ENCODE data around the gene SLC25A25. TPM values are rescaled to one million over a fixed set of nuclear protein-coding genes. Genes with fewer than 3 reads are reported as not detected.

The SLC25A25 gene
- total and polyA plus RNA-seq, 10 donors, result 6.2 to 44.7 (median 23.0) TPM

DNA sequence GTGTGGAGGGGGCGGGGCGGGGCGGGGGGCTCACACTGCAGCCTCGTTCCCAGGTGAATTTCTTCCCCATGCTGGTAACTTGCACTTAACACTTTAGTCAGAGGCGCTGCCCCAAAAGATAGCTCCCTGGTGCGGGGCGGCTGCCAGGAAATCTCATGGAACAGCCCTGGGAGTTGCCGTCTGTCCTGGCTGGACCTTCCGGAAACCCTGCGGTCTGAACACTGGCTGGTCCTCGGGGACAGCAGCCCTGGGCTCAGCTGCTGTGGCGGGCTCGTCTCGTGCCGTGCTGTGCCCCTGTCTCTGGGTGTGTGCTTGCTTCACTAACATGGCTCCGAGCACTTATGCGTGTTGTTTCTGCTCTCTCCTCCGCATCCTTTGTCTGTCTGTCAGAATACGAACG, 33.7 kb downstream of the SLC25A25 start:
- peaks cover 6 to 73% (median 57%) of the 10 kb centered on the region in 6 donors for H3K36me3 ChIP-seq
- intact Hi-C loops (cut with DNase I; ENCODE audit: low total_unique reads), result no loop called here
- peak; percentile 78 for DNase-seq

DNA sequence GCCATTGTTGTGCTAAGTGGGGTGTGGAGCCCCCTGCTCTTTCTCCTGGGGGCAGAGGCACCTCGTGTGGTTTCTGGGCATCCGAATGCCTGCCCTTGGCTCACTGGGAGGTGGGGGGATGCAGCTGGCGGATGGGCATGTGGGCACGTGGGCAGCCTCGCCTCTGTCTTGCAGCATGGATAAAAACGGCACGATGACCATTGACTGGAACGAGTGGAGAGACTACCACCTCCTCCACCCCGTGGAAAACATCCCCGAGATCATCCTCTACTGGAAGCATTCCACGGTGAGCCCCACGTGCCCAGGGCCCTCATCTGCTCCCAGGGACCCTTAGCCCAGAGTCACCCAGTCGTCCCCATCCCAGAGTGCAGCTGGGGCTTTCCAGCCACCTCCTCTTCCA, 34.2 kb downstream of the SLC25A25 start:
- intact Hi-C loops (cut with DNase I; ENCODE audit: low total_unique reads), result no loop called here
- TF ChIP-seq, protein P1, sequence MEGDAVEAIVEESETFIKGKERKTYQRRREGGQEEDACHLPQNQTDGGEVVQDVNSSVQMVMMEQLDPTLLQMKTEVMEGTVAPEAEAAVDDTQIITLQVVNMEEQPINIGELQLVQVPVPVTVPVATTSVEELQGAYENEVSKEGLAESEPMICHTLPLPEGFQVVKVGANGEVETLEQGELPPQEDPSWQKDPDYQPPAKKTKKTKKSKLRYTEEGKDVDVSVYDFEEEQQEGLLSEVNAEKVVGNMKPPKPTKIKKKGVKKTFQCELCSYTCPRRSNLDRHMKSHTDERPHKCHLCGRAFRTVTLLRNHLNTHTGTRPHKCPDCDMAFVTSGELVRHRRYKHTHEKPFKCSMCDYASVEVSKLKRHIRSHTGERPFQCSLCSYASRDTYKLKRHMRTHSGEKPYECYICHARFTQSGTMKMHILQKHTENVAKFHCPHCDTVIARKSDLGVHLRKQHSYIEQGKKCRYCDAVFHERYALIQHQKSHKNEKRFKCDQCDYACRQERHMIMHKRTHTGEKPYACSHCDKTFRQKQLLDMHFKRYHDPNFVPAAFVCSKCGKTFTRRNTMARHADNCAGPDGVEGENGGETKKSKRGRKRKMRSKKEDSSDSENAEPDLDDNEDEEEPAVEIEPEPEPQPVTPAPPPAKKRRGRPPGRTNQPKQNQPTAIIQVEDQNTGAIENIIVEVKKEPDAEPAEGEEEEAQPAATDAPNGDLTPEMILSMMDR (IDR thresholded peaks at IDR 0.05 in 8 of 11, conservative IDR thresholded peaks at IDR 0.05 in 3 of 11), result no peak
- TF ChIP-seq POLR2A (IDR thresholded peaks at IDR 0.05) (no peak), POLR2AphosphoS5 (IDR thresholded peaks at IDR 0.05) (no peak)
- DNase-seq, result no peak
- Histone ChIP-seq H3K9me3 (no peaks in the 10 kb centered on the region), H3K27ac (peak overlapping the region in 5 of 8 donors; percentile 30 to 91 (median 89)), H3K4me3 (peak overlapping the region in 1 of 8 donors; percentile 21), H3K4me1 (peaks cover 39 to 90% (median 78%) of the 10 kb centered on the region in 6 donors), H3K27me3 (replicated peaks in 1 of 7) (no peaks in the 10 kb centered on the region), H3K36me3 (peaks cover 6 to 78% (median 62%) of the 10 kb centered on the region in 6 donors)
- 78 to 93% (median 84%) methylated on average over 13 of the region's 13 CpGs for WGBS, 5 donors

More for the DNA sequence above, 33.7 kb downstream of the SLC25A25 start:
- TF ChIP-seq, protein P1 (IDR thresholded peaks at IDR 0.05 in 8 of 11, conservative IDR thresholded peaks at IDR 0.05 in 3 of 11), result no peak
- TF ChIP-seq POLR2A (IDR thresholded peaks at IDR 0.05) (no peak), POLR2AphosphoS5 (IDR thresholded peaks at IDR 0.05) (peak in 2 of 3 donors; percentile 66 to 72)
- H3K4me3 ChIP-seq, result peak overlapping the region in 1 of 8 donors; percentile 21
- H3K9me3 ChIP-seq, result no peaks in the 10 kb centered on the region
- 76 to 89% (median 79%) methylated on average over 20 of the region's 20 CpGs for WGBS, 5 donors
- H3K27ac ChIP-seq, result peak overlapping the region in 5 of 8 donors; percentile 86 to 91 (median 89)
- H3K27me3 ChIP-seq (replicated peaks in 1 of 7), result no peaks in the 10 kb centered on the region
- H3K4me1 ChIP-seq, result peaks cover 40 to 94% (median 81%) of the 10 kb centered on the region in 6 donors

DNA sequence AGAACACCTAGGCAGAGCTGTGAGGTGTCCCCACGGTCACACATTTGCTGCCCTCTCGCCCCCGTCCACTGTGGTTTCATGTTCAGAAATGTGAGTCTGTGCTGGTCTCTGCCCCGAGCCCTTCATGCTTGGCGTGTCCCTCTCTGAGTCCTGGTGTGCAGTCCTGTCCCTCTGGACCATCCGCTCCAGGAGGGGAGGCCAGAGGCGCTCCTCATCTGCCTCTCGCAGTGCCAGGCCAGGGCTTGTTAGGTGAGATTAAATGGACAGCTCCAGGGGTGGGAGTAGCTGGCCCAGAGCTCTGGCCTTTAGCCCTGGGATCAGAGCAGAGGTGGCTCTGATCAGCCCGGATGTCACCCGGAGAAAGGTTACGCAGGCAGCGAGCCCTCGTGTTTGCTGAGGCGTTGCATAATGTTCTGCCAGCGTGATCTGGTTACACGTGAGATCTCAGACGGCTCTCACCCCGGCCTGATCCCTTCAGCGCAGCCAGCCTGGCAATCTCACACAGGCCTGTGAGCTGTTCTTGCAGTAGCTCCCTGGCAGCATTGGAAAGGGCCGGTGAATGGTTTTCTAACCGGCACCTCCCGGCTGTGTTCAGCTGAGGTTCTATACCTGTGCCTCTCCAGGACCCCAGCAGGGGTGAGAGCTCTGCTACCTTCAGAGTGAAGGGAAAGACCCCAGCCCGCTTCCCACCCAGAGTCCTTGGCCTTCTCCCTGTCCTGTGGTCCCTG, 35.0 kb downstream of the SLC25A25 start:
- intact Hi-C loops (cut with DNase I; ENCODE audit: low total_unique reads), result no loop called here
- Histone ChIP-seq H3K9me3 (no peaks in the 10 kb centered on the region), H3K36me3 (peaks cover 9 to 87% (median 70%) of the 10 kb centered on the region in 6 donors), H3K4me3 (no peak overlapping the region), H3K4me1 (peaks cover 32 to 85% (median 70%) of the 10 kb centered on the region in 6 donors), H3K27me3 (replicated peaks in 1 of 7) (no peaks in the 10 kb centered on the region), H3K27ac (peak overlapping the region in 5 of 8 donors; percentile 43 to 89 (median 50))
- TF ChIP-seq, protein P1 (IDR thresholded peaks at IDR 0.05 in 8 of 11, conservative IDR thresholded peaks at IDR 0.05 in 3 of 11), result no peak
- TF ChIP-seq POLR2AphosphoS5 (IDR thresholded peaks at IDR 0.05) (no peak), POLR2A (IDR thresholded peaks at IDR 0.05) (no peak)
- WGBS, 5 donors, result 77 to 89% (median 86%) methylated on average over 15 to 23 of the region's 23 CpGs
- DNase-seq, result peak; percentile 75

DNA sequence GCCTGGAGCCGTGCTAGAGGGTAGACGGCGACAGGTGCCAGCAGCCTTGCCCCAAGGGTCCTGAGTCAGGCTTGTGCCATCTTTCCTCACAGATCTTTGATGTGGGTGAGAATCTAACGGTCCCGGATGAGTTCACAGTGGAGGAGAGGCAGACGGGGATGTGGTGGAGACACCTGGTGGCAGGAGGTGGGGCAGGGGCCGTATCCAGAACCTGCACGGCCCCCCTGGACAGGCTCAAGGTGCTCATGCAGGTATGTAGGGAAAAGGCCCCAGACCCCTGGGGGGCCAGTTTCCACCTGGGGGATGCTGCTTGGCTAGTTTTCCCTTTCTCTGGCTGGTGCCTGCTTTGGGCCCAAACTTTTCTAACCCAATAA, 35.5 kb downstream of the SLC25A25 start:
- Histone ChIP-seq H3K27ac (peak overlapping the region in 6 of 8 donors; percentile 8 to 89 (median 47)), H3K4me3 (no peak overlapping the region), H3K36me3 (peaks cover 9 to 92% (median 76%) of the 10 kb centered on the region in 6 donors), H3K27me3 (replicated peaks in 1 of 7) (no peaks in the 10 kb centered on the region), H3K4me1 (peaks cover 32 to 81% (median 64%) of the 10 kb centered on the region in 6 donors), H3K9me3 (no peaks in the 10 kb centered on the region)
- DNase-seq, result peak; percentile 73
- TF ChIP-seq POLR2A (IDR thresholded peaks at IDR 0.05), result no peak
- TF ChIP-seq POLR2AphosphoS5 (IDR thresholded peaks at IDR 0.05), result peak in 1 of 3 donors; percentile 11
- TF ChIP-seq, protein P1 (IDR thresholded peaks at IDR 0.05 in 8 of 11, conservative IDR thresholded peaks at IDR 0.05 in 3 of 11), result peak in 6 of 11 experiments; percentile 6 to 43 (median 18)
- intact Hi-C loops (cut with DNase I; ENCODE audit: low total_unique reads), result no loop called here
- 36 to 65% (median 58%) methylated on average over 8 of the region's 8 CpGs for WGBS, 5 donors
